HUES64 (cell line): ENCODE measurements around the gene EGFL8.

Experiments used
- H3K27ac ChIP-seq: 2 replicates; pipeline ENCODE4 v1.7.0; 2013; ENCODE audit warnings: low read depth, low read length, inconsistent platforms
- H3K27me3 ChIP-seq: 2 replicates; pipeline ENCODE4 v1.6.1; 2013; ENCODE audit warnings: mild to moderate bottlenecking, low read length; ENCODE audit not compliant: insufficient read depth
- H3K36me3 ChIP-seq: 2 replicates; pipeline ENCODE4 v1.6.1; 2013; ENCODE audit warnings: mild to moderate bottlenecking, low read length; ENCODE audit not compliant: insufficient read depth
- H3K4me1 ChIP-seq: 2 replicates; pipeline ENCODE4 v1.6.1; 2013; ENCODE audit warnings: mild to moderate bottlenecking, low read length, moderate library complexity; ENCODE audit not compliant: insufficient read depth
- H3K4me3 ChIP-seq: 2 replicates; pipeline ENCODE4 v1.5.1; 2013; ENCODE audit warnings: mild to moderate bottlenecking, low read length, moderate library complexity
- H3K9ac ChIP-seq: 2 replicates; pipeline ENCODE4 v1.6.1; 2013; ENCODE audit warnings: mild to moderate bottlenecking, low read depth, low read length
- H3K9me3 ChIP-seq: 2 replicates; pipeline ENCODE4 v1.6.1; 2013; ENCODE audit warnings: low read depth, low read length; ENCODE audit not compliant: insufficient read depth
- WGBS: fragments of 150-250, 120-280 bp; methylation state at CpG from one replicate; pipeline ENCODE4 v1.1.7; 2013; ENCODE audit warnings: missing lambda C conversion rate; 5-methylcytosine and 5-hydroxymethylcytosine counted together

Gene EGFL8

DNA sequence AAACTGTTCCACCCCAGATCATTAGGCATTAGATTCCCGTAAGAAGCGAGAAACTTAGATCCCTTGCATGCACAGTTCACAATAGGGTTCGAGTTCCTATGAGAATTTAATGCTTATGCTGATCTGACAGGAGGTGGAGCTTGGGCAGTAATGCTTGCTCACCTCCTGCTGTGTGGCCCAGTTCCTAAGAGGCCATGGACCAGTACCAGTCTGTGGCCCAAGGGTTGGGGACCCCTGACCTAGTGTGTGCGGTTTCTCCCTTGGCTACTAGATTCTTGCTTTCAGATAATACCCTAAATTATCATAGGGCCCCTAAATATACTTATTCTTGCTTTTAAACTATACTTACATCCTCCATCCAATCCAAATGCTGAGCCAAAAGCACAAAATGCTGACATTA, 30.0 kb downstream of the EGFL8 start:
- no peaks in the 10 kb centered on the region for H3K9me3 ChIP-seq
- peaks cover 45% of the 10 kb centered on the region for H3K4me1 ChIP-seq
- 0 out of 2 replicates have a peak overlapping the region, but pooled peaks have one; percentile 61 for H3K4me3 ChIP-seq
- H3K36me3 ChIP-seq, result no peaks in the 10 kb centered on the region
- peak overlapping the region; percentile 94 for H3K27ac ChIP-seq
- WGBS, result 93% methylated on average over 4 of the region's 4 CpGs
- H3K27me3 ChIP-seq, result no peaks in the 10 kb centered on the region
- H3K9ac ChIP-seq, result no peak overlapping the region

- peak overlapping the region; percentile 61 for H3K4me3 ChIP-seq
- H3K4me1 ChIP-seq, result peaks cover 45% of the 10 kb centered on the region
- no peaks in the 10 kb centered on the region for H3K36me3 ChIP-seq
- 17% methylated on average over 15 of the region's 15 CpGs for WGBS
- no peaks in the 10 kb centered on the region for H3K9me3 ChIP-seq
- H3K9ac ChIP-seq, result peak overlapping the region; percentile 78
- H3K27ac ChIP-seq, result peak overlapping the region; percentile 94
- no peaks in the 10 kb centered on the region for H3K27me3 ChIP-seq
These were observed 30.6 kb downstream of the EGFL8 start for GRCh38 chr6:32194825-32195651.

GRCh38 chr6:32195652-32195901, 31.2 kb downstream of the EGFL8 start:
- H3K4me3 ChIP-seq, result peak overlapping the region; percentile 86
- H3K4me1 ChIP-seq, result peaks cover 42% of the 10 kb centered on the region

DNA sequence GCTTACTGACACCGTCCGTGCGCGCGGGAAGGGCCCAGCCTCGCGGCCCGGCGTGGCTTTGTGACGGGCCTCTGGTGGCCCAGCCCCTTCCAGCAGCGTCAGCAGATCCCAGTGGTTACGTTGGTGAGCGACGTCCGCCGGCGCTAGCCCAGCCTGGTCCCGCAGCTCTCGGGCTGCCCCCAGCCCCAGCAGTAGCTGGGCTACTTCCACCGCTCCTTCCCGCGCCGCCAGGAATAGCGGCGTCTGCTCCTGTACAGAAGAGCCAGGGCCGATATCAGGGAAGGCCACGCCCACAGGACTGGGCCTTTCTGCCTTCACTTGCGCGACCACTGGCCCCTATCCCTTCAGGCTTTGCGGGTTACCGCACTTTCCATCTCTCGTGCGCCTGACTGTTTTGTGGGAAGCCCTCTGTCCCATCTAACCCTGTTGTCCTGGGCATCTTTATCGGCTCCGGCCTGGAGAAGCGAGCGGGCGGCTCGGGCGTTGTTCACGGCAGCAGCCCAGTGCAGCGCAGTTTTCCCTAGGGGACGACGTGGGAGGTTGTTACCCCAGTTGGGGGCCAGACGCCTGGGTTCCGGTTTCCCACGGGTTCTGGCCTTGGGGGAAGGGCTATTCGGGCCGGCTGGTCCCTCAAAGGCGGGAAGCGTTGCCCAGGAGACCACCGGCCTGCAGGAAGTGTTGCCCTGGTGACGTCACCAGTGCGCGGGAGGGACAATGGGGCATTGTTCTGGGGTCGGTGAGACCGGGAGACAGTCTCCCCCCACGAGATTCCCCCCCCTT, 31.7 kb downstream of the EGFL8 start:
- peak overlapping the region; percentile 99 for H3K27ac ChIP-seq
- peaks cover 36% of the 10 kb centered on the region for H3K4me1 ChIP-seq
- no peaks in the 10 kb centered on the region for H3K27me3 ChIP-seq
- under 1% methylated on average over 52 of the region's 58 CpGs for WGBS
- peak overlapping the region; percentile 86 for H3K4me3 ChIP-seq
- H3K36me3 ChIP-seq, result no peaks in the 10 kb centered on the region
- no peaks in the 10 kb centered on the region for H3K9me3 ChIP-seq
- H3K9ac ChIP-seq, result peak overlapping the region; percentile 96

More at GRCh38 chr6:32195652-32195901, 31.2 kb downstream of the EGFL8 start:
- Histone ChIP-seq H3K9me3 (no peaks in the 10 kb centered on the region), H3K27ac (peak overlapping the region; percentile 99; the same call in 1 of the 2 replicates), H3K36me3 (no peaks in the 10 kb centered on the region), H3K9ac (no peak overlapping the region; the same call in 1 of the 2 replicates), H3K27me3 (no peaks in the 10 kb centered on the region)
- WGBS, result under 1% methylated on average over 25 of the region's 25 CpGs

- H3K27ac ChIP-seq, result peak overlapping the region; percentile 99
- peak overlapping the region; percentile 96 for H3K9ac ChIP-seq
- H3K4me3 ChIP-seq, result peak overlapping the region; percentile 86
- no peaks in the 10 kb centered on the region for H3K27me3 ChIP-seq
- H3K9me3 ChIP-seq, result no peaks in the 10 kb centered on the region
- 77% methylated on average over 28 of the region's 28 CpGs for WGBS
- no peaks in the 10 kb centered on the region for H3K36me3 ChIP-seq
- peaks cover 33% of the 10 kb centered on the region for H3K4me1 ChIP-seq
These were observed 32.6 kb downstream of the EGFL8 start for GRCh38 chr6:32196682-32197616.

GRCh38 chr6:32198345-32198696, 33.9 kb downstream of the EGFL8 start:
- H3K27me3 ChIP-seq, result no peaks in the 10 kb centered on the region
- no peak overlapping the region for H3K27ac ChIP-seq
- H3K9ac ChIP-seq, result no peak overlapping the region
- H3K36me3 ChIP-seq, result no peaks in the 10 kb centered on the region
- peaks cover 24% of the 10 kb centered on the region for H3K4me1 ChIP-seq
- WGBS, result 84% methylated on average over 3 of the region's 3 CpGs
- H3K4me3 ChIP-seq, result no peak overlapping the region
- H3K9me3 ChIP-seq, result no peaks in the 10 kb centered on the region

DNA sequence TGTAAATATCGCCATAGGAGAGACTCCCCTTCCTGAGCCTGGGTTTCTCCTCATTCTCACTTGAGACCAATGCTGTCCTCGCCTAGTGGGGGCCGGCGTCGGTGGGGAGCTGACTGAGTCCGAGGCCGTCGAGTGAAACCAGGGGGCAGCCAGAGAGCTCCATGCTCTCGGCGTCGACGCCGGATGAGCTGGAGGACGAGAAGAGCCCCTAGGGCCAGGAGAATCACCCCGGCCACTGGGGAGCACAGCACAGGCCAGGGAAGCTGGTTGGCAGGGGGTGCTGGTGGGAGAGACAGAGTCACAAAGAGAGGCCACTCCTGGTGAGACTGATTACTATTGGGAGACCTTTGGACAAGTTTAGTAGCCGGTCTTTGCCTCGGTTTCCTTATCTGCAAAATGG, 34.5 kb downstream of the EGFL8 start:
- Histone ChIP-seq H3K4me3 (no peak overlapping the region), H3K27me3 (no peaks in the 10 kb centered on the region), H3K4me1 (peaks cover 24% of the 10 kb centered on the region), H3K9ac (no peak overlapping the region), H3K9me3 (no peaks in the 10 kb centered on the region), H3K27ac (no peak overlapping the region), H3K36me3 (no peaks in the 10 kb centered on the region)
- WGBS, result 92% methylated on average over 17 of the region's 17 CpGs

DNA sequence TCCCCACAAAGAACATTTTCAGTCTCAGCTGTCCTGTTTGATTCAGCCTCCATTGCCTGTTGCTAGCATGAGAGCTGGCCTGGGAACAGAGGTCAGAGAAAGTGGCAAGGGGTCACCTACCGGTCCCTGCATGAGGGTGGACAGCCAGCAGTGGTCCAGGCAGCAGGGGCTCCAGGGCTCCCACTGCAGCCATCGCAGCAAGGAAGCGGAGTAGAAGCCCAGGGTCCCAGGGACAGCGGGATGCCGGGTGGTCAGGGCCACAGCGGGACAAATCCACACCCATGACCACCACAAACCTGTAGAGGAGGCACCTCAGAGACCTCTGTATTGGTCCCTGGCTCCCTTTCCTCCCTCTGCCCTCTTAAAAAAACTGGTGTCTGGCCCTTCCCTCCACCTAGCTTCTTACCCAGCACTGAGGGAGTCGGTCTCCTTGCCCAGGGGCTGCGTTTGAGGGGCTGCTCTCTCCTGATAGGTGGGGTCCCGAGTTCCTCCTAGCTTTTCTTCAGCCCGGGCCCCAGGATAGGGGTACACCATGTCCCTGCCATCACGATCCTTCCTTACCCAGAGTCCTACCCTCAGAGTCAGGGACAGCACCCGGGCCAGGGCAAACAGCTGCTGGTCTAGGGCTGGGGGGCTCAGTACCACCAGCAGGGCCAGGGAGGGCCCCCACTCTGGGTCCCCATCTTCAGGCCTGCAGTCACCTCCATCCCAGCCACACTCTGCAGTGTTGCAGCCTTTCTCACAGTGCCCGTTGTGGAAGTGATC, 36.5 kb downstream of the EGFL8 start:
- no peak overlapping the region for H3K9ac ChIP-seq
- no peaks in the 10 kb centered on the region for H3K27me3 ChIP-seq
- H3K9me3 ChIP-seq, result no peaks in the 10 kb centered on the region
- H3K36me3 ChIP-seq, result no peaks in the 10 kb centered on the region
- H3K4me3 ChIP-seq, result no peak overlapping the region
- peaks cover 12% of the 10 kb centered on the region for H3K4me1 ChIP-seq
- WGBS, result 94% methylated on average over 12 of the region's 13 CpGs
- no peak overlapping the region for H3K27ac ChIP-seq

GRCh38 chr6:32202186-32202585, 37.8 kb downstream of the EGFL8 start:
- Histone ChIP-seq H3K27me3 (no peaks in the 10 kb centered on the region), H3K9ac (no peak overlapping the region), H3K4me1 (peaks cover 5% of the 10 kb centered on the region; the same call in 1 of the 2 replicates), H3K9me3 (no peaks in the 10 kb centered on the region), H3K27ac (no peak overlapping the region), H3K4me3 (no peak overlapping the region), H3K36me3 (no peaks in the 10 kb centered on the region)
- 89% methylated on average over 9 of the region's 9 CpGs for WGBS

DNA sequence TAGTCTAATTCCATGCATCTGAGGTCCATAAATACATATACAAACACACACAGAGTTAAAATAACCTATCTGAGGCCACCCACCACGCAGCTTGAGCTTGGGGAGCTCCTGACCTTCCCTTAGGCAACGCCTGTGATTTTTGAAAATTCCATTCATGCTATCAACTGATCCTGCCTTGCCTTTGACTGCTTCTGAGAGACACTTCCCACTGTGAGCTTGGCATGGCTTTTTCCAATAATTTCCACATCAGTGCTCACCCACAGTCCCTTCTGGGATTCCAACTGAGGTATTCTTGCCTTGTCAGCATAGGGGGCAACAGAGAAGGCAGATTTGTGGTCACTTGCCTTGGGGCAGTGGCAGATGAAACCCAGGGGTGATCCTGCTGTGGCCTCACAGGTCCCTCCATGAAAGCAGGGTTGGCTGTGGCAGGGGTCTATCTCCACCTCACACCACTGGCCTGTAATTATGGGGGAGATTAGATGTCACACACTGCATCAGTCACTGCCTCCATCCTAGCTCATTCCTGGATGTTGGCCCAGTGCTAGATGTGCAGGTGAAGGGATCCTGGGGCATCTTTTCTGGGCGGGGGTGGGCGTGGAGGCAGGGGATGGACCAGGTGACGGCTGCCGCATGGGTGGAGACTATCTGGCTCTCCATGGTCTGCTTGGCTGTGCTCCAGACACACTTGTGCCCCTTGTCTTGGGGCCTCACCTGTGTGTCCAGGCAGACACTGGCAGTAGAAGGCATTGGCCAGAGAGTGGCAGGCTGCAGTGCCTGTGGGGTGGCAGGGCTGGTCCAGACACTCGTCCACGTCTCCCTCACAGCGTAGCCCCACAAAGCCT, 39.3 kb downstream of the EGFL8 start:
- 90% methylated on average over 9 of the region's 9 CpGs for WGBS

More for the DNA sequence above, 39.3 kb downstream of the EGFL8 start:
- Histone ChIP-seq H3K36me3 (no peaks in the 10 kb centered on the region), H3K9ac (no peak overlapping the region), H3K4me3 (no peak overlapping the region), H3K9me3 (no peaks in the 10 kb centered on the region), H3K4me1 (no peaks in the 10 kb centered on the region), H3K27me3 (no peaks in the 10 kb centered on the region), H3K27ac (no peak overlapping the region)
